Large intestine (tissue), 3 donors: Measurements from ENCODE around the gene DHX8. TPM values are rescaled to one million over a fixed set of nuclear protein-coding genes. Genes with fewer than 3 reads are reported as not detected.

ENCODE experiments used
- DNase-seq, 2 donors: peaks; one replicate each; pipeline versions ENCODE4 v3.0.0 to v3.0.0-alpha.2; 2013
- H3K27ac ChIP-seq: one replicate; pipeline ENCODE4 v1.5.1; 2013; ENCODE audit warnings: low read length
- H3K27me3 ChIP-seq: 2 replicates; pipeline ENCODE4 v1.6.1; 2013; ENCODE audit warnings: low read length; ENCODE audit not compliant: control insufficient read depth, insufficient read depth
- H3K36me3 ChIP-seq: 2 replicates; pipeline ENCODE4 v1.6.1; 2013; ENCODE audit warnings: low read length; ENCODE audit not compliant: control insufficient read depth, insufficient read depth
- H3K4me1 ChIP-seq: one replicate; pipeline ENCODE4 v1.6.1; 2013; ENCODE audit warnings: low read length; ENCODE audit not compliant: control insufficient read depth, insufficient read depth
- H3K4me3 ChIP-seq: one replicate; pipeline ENCODE4 v1.5.1; 2013; ENCODE audit warnings: low read length
- H3K9me3 ChIP-seq: one replicate; pipeline ENCODE4 v1.6.1; 2013; ENCODE audit warnings: mild to moderate bottlenecking, low read depth, low read length, moderate library complexity; ENCODE audit not compliant: control insufficient read depth
- WGBS: methylation state at CpG from one replicate; pipeline ENCODE4 v1.1.5; 2013; ENCODE audit warnings: low lambda C conversion rate; ENCODE audit not compliant: insufficient coverage; 5-methylcytosine and 5-hydroxymethylcytosine counted together
- polyA plus RNA-seq: library from polyadenylated mRNA; unstranded; fragments of 120-200 nt; gene quantifications from one replicate; pipeline ENCODE4 v1.2.1, GENCODE V29; 2013

The DHX8 gene
- polyA plus RNA-seq, 1 donor = 27.8 TPM

- Histone ChIP-seq H3K27ac (peak within 1 kb of the TSS; percentile 84), H3K4me3 (peak within 1 kb of the TSS; percentile 50), H3K27me3 (peaks cover 16% of the 10 kb centered on the region), H3K36me3 (no peaks in the 10 kb centered on the region), H3K9me3 (no peaks in the 10 kb centered on the region), H3K4me1 (peaks cover 18% of the 10 kb centered on the region)
- no CpG with 5 or more reads among the region's 46 CpGs for WGBS
- peak; percentile 84 to 95 for DNase-seq
Measured at GRCh38 chr17:43546319-43547188, 62.8 kb downstream of the DHX8 start, which contains the start of gene ETV4. Gene ETV4 (minus strand): TSS chr17:43546340. CDS start chr17:43545617, 723 bp downstream.

GRCh38 chr17:43547189-43547550 lies 63.4 kb downstream of the DHX8 start:
- no peaks in the 10 kb centered on the region for H3K9me3 ChIP-seq
- no CpG with 5 or more reads among the region's 2 CpGs for WGBS
- no peak for DNase-seq
- peaks cover 16% of the 10 kb centered on the region for H3K27me3 ChIP-seq
- no peaks in the 10 kb centered on the region for H3K36me3 ChIP-seq
- H3K4me1 ChIP-seq = peaks cover 21% of the 10 kb centered on the region
- H3K27ac ChIP-seq = no peak overlapping the region
- no peak overlapping the region for H3K4me3 ChIP-seq

- Histone ChIP-seq H3K4me3 (no peak overlapping the region), H3K36me3 (no peaks in the 10 kb centered on the region), H3K27me3 (peaks cover 16% of the 10 kb centered on the region), H3K4me1 (peaks cover 24% of the 10 kb centered on the region), H3K27ac (no peak overlapping the region), H3K9me3 (no peaks in the 10 kb centered on the region)
- no peak for DNase-seq
Measured at GRCh38 chr17:43547659-43548256, 64.0 kb downstream of the DHX8 start.

GRCh38 chr17:43548689-43549379 lies 65.1 kb downstream of the DHX8 start:
- H3K4me1 ChIP-seq = peaks cover 34% of the 10 kb centered on the region
- no peak overlapping the region for H3K4me3 ChIP-seq
- no peaks in the 10 kb centered on the region for H3K36me3 ChIP-seq
- no CpG with 5 or more reads among the region's 3 CpGs for WGBS
- H3K27ac ChIP-seq = no peak overlapping the region
- no peak for DNase-seq
- peaks cover 16% of the 10 kb centered on the region for H3K27me3 ChIP-seq
- H3K9me3 ChIP-seq = no peaks in the 10 kb centered on the region

DNA sequence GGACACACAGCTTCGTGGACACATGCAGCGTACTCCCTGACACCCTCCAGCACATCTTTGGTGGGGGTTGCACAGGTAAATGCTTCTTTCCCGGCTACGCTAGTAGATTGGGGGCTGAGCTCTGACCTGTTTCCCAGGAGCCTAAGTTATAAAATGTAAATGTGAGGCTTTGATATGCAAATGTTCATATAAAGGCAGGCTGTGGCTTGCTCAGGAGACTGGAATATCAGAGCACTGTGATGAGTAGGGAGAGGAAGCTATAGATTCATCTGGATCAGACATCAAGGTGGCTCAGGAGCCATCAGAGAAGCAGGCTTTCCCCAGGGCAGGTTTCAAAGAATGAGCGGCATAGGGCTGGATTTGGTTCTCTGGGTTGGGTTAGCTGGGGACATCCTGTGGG lies 65.7 kb downstream of the DHX8 start:
- H3K27me3 ChIP-seq = peaks cover 10% of the 10 kb centered on the region
- WGBS = no CpG with 5 or more reads among the region's 5 CpGs
- H3K27ac ChIP-seq = no peak overlapping the region
- H3K9me3 ChIP-seq = no peaks in the 10 kb centered on the region
- peaks cover 31% of the 10 kb centered on the region for H3K4me1 ChIP-seq
- no peak for DNase-seq
- H3K36me3 ChIP-seq = no peaks in the 10 kb centered on the region
- no peak overlapping the region for H3K4me3 ChIP-seq

DNA sequence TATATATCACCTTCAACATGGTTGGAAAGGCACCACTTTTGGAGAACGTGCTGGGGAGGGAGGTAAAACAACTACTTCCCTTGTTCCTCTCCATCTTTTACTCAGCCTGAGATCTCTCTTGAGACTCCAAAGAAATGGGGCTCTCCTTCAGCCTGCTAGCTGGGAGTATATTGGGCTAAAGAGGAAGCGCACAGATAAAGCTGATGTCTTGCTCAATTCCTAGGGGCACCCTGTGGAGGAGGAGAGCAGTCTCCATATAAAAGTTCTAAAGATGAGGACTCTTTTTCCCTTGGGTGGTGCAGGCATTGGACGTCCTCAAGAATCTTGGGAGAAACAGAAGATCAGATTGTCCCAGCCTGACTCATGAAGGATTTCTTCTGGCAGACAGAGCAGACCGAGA lies 67.0 kb downstream of the DHX8 start:
- 88% methylated on average over 1 of the region's 4 CpGs for WGBS
- no peaks in the 10 kb centered on the region for H3K9me3 ChIP-seq
- peaks cover 38% of the 10 kb centered on the region for H3K4me1 ChIP-seq

DNA sequence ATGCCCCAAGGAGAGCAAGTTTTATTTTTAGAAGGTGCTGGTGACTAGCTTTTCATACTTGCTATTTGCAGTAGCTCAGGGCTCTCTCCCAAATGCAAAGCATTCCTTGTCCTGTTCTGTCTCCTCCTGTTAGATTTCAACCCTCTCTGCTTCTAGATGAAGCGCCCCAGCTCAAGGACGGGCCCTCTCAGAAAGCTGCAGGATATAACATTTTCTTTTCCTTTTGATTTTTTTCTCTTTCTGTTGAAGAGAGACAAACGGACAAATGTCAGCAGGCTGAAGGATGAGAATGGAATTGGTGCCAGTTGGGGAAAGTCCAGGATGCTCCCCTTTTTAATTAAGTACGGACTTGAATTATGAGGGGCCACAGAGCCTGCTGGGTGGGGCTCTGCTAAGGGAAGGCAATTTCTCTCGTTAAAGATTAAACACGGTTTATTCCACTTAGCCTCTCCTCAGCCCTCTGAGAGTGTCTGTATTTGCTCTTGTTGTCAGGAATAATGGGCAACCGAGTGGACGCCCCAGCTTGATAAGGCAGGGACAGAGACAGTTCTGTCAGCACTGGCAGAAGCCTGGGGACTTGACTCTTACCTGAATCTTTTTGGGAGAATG lies 68.6 kb downstream of the DHX8 start:
- Histone ChIP-seq H3K27me3 (no peaks in the 10 kb centered on the region), H3K4me3 (no peak overlapping the region), H3K4me1 (peaks cover 40% of the 10 kb centered on the region), H3K36me3 (no peaks in the 10 kb centered on the region), H3K27ac (peak overlapping the region; percentile 69), H3K9me3 (no peaks in the 10 kb centered on the region)
- DNase-seq = peak; percentile 56 to 85
- 60% methylated on average over 1 of the region's 8 CpGs for WGBS

More for the DNA sequence above, 67.0 kb downstream of the DHX8 start:
- no peak for DNase-seq
- H3K4me3 ChIP-seq = no peak overlapping the region
- no peak overlapping the region for H3K27ac ChIP-seq
- peaks cover 2% of the 10 kb centered on the region for H3K27me3 ChIP-seq
- H3K36me3 ChIP-seq = no peaks in the 10 kb centered on the region

- Histone ChIP-seq H3K4me1 (peaks cover 40% of the 10 kb centered on the region), H3K4me3 (no peak overlapping the region), H3K27me3 (no peaks in the 10 kb centered on the region), H3K27ac (peak overlapping the region; percentile 69), H3K9me3 (no peaks in the 10 kb centered on the region), H3K36me3 (no peaks in the 10 kb centered on the region)
- WGBS = no CpG with 5 or more reads among the region's 2 CpGs
- no peak for DNase-seq
Measured at GRCh38 chr17:43553573-43553972, 69.8 kb downstream of the DHX8 start.

DNA sequence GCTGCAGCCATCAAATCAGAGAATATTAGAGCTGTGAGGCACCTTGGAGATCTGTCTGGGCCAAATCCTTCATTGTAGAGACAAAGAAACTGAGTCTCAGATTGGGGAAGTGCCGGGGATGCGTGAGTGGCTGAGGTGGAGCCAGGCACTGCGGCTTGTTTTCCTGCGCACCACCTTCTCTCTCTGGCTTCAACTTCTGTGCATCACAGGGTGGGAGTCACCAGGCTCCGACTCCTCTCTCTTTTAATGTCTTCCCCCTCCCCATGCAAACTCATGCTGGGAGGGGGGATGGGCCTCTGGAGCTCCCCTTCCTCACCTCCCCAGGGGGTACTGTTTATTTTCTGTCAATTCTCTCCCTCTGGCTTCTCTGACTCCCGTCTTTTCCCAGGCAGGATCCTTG lies 71.1 kb downstream of the DHX8 start:
- H3K27me3 ChIP-seq = no peaks in the 10 kb centered on the region
- no peak for DNase-seq
- peaks cover 46% of the 10 kb centered on the region for H3K4me1 ChIP-seq
- no peaks in the 10 kb centered on the region for H3K9me3 ChIP-seq
- H3K27ac ChIP-seq = peak overlapping the region; percentile 69
- no peaks in the 10 kb centered on the region for H3K36me3 ChIP-seq
- H3K4me3 ChIP-seq = no peak overlapping the region
- no CpG with 5 or more reads among the region's 6 CpGs for WGBS

GRCh38 chr17:43556292-43556691 lies 72.5 kb downstream of the DHX8 start:
- peak; percentile 61 to 84 for DNase-seq
- Histone ChIP-seq H3K27ac (peak overlapping the region; percentile 28), H3K36me3 (no peaks in the 10 kb centered on the region), H3K4me1 (peaks cover 42% of the 10 kb centered on the region), H3K4me3 (no peak overlapping the region), H3K27me3 (no peaks in the 10 kb centered on the region), H3K9me3 (no peaks in the 10 kb centered on the region)
- WGBS = no CpG with 5 or more reads among the region's 5 CpGs
